Activated CD4-positive, alpha-beta T cell treated with anti-CD3 and anti-CD28 coated beads for 36 hours (primary cell): ENCODE measurements around the gene TMEM138. TPM values are rescaled to one million over a fixed set of nuclear protein-coding genes. Genes with fewer than 3 reads are reported as not detected.

Experiments used
- ATAC-seq: fragments of 200-7000 bp; cut with Tn5 transposase; one replicate; pipeline ENCODE4 v1.10.0; 2021; ENCODE audit warnings: mild to moderate bottlenecking, moderate library complexity
- CTCF ChIA-PET: fragments of 350-600 bp; sonication (Branson Sonifier 250); formaldehyde crosslinking; loops from one replicate; lab custom pipeline; 2021; ENCODE audit warnings: antibody characterized with exemption; lab: Charles Lee
- POLR2A ChIA-PET: fragments of 350-600 bp; sonication (Branson Sonifier 250); formaldehyde crosslinking; loops from one replicate; lab custom pipeline; 2021; ENCODE audit warnings: antibody characterized with exemption, inconsistent platforms; lab: Charles Lee
- DNase-seq: peaks from one replicate; pipeline ENCODE4 v3.0.0-alpha.2; 2020
- H3K27ac Mint-ChIP-seq: one replicate; pipeline ENCODE4 v1.8.0; 2021; ENCODE audit warnings: mixed read lengths
- H3K27me3 Mint-ChIP-seq: one replicate; pipeline ENCODE4 v1.8.0; 2021; ENCODE audit warnings: mixed read lengths
- H3K36me3 Mint-ChIP-seq: one replicate; pipeline ENCODE4 v1.8.0; 2021; ENCODE audit warnings: low read depth, mixed read lengths
- H3K4me1 Mint-ChIP-seq: one replicate; pipeline ENCODE4 v1.8.0; 2021; ENCODE audit warnings: mixed read lengths
- H3K4me3 Mint-ChIP-seq: one replicate; pipeline ENCODE4 v1.8.0; 2021; ENCODE audit warnings: mild to moderate bottlenecking, moderate library complexity, mixed read lengths
- H3K9me3 Mint-ChIP-seq: one replicate; pipeline ENCODE4 v1.8.0; 2021; ENCODE audit warnings: low read depth, mixed read lengths
- intact Hi-C, 2 experiments: fragments of 100-400 bp; cut with DNase I in 1 of 2; cut with micrococcal nuclease in 1 of 2; formaldehyde crosslinking; loops; one replicate each; pipeline versions ENCODE4 v1.14.2 to v1.15.1; 2022 to 2024; cut with DNase I, micrococcal nuclease
- total RNA-seq, 2 experiments: library from RNA; stranded (reverse); gene quantifications; one replicate each; pipeline ENCODE4 v1.2.3, GENCODE V29; 2021

The TMEM138 gene
- total RNA-seq, 2 experiments from 2014 or later = 38.6 to 56.5 TPM

DNA sequence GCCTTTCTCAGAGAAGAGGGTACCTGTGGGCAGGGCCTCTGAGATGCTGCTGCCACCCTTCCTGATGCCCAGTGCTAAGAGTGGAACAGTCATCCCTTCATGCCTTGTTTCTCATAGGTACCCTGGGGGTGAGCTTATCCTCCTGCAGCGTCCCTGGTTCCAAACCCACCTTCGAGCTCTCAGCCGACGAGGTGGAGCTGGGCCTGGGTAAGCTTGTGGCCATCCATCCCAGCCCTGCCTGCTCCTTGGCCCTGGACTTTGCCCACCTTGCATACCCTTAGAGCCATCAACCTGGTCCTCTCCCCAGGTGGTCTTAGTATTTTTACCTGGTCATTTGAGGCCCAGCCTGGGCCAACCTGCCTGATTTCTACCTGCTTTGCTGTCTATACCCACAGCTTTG, 20.5 kb upstream of the TMEM138 start:
- H3K4me1 Mint-ChIP-seq = peaks cover 3% of the 10 kb centered on the region
- no peak for ATAC-seq
- peaks cover 23% of the 10 kb centered on the region for H3K36me3 Mint-ChIP-seq
- H3K4me3 Mint-ChIP-seq = no peak overlapping the region
- CTCF ChIA-PET = interaction anchor here (0.9 to 1.6 kb wide), 2 partner anchors 44 to 105 kb away, joined by 3 to 4 read pairs; no protein-coding TSS in a partner anchor
- POLR2A ChIA-PET = no interaction called here
- no peak for DNase-seq
- no peaks in the 10 kb centered on the region for H3K27me3 Mint-ChIP-seq
- H3K27ac Mint-ChIP-seq = no peak overlapping the region
- intact Hi-C loops = no loop called here
- H3K9me3 Mint-ChIP-seq = no peaks in the 10 kb centered on the region

DNA sequence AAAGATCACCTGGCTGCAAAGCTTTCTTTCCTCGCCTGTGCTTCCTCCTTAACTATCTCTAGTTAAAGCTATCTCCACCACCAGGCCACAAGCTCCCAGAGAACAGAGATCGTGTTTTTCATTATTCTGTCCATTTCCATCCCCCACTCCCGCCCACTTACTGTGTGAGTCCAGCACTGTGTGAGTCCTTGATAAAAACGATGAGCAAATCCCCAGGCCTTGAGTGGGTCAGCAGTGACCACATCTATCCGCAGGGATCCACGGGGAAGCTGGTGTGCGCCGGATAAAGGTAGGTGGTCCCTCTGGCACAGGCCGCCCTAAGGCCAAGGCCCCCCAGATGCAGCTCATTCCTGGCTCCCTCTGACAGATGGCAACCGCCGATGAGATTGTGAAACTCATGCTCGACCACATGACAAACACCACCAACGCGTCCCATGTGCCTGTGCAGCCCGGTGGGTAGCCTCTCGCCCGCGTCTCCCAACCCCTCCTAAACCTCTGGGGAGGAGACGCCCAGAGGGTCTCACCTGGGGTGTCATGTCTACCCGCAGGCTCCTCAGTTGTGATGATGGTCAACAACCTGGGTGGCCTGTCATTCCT, 19.9 kb upstream of the TMEM138 start:
- Mint-ChIP-seq H3K36me3 (peaks cover 23% of the 10 kb centered on the region), H3K4me1 (no peaks in the 10 kb centered on the region), H3K27ac (no peak overlapping the region), H3K9me3 (no peaks in the 10 kb centered on the region), H3K4me3 (no peak overlapping the region), H3K27me3 (no peaks in the 10 kb centered on the region)
- DNase-seq (no peak), ATAC-seq (no peak)
- POLR2A ChIA-PET = no interaction called here
- intact Hi-C loops = no loop called here
- CTCF ChIA-PET = interaction anchor here (0.9 to 1.6 kb wide), 2 partner anchors 44 to 105 kb away, joined by 3 to 4 read pairs; no protein-coding TSS in a partner anchor

DNA sequence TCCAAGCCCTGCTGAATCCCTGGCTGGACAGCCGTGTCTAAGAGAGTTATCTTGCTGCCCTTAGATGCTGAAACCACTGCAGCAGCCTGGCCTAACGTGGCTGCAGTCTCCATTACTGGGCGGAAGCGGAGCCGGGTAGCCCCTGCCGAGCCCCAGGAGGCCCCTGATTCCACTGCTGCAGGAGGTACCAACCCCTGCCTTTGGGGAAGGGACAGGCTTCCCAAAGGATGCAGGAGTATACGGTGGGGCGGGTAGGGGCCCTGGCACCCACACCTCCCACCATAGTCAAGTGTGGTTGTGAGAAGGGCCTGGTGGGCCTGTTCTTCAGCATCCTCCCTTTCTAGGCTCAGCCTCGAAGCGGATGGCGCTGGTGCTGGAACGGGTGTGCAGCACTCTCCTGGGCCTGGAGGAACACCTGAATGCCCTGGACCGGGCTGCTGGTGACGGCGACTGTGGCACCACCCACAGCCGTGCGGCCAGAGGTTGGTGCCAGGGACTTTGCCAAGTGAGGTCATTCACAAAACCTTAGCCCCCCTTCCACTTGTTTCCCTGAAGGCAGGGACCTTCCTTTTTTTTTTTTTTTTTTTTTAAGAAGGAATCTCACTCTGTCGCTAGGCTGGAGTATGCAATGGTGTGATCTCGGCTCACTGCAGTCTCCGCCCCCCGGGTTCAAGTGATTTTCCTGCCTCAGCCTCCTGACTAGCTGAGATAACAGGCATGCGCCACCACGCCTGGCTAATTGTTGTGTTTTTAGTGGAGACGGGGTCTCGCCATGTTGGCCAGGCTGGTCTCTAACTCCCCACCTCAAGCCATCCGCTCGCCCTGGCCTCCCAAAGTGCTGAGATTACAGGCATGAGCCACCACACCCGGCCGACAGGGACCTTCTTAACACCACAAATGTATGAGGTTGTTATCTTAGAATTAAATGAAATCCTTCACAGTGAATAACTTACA, 18.1 kb upstream of the TMEM138 start:
- ATAC-seq = no peak
- DNase-seq = no peak
- Mint-ChIP-seq H3K4me3 (no peak overlapping the region), H3K9me3 (no peaks in the 10 kb centered on the region), H3K27me3 (no peaks in the 10 kb centered on the region), H3K27ac (no peak overlapping the region), H3K36me3 (peaks cover 22% of the 10 kb centered on the region), H3K4me1 (no peaks in the 10 kb centered on the region)
- intact Hi-C loops = no loop called here
- POLR2A ChIA-PET = no interaction called here
- CTCF ChIA-PET = no interaction called here

DNA sequence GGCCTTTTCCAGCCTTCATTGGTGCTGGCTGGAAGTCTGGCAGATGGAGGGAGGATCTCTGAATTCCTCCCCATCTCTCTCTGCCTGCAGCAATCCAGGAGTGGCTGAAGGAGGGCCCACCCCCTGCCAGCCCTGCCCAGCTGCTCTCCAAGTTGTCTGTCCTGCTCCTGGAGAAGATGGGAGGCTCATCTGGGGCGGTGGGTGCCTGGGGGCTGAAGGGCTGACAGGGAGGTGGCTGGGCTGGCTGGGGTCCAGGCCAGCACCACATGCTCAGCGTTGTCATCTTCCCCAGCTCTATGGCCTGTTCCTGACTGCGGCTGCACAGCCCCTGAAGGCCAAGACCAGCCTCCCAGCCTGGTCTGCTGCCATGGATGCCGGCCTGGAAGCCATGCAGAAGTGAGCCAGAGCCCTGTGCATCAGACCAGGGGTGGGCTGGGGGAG, 17.0 kb upstream of the TMEM138 start:
- Mint-ChIP-seq H3K4me1 (no peaks in the 10 kb centered on the region), H3K4me3 (no peak overlapping the region), H3K9me3 (no peaks in the 10 kb centered on the region), H3K27ac (no peak overlapping the region), H3K27me3 (no peaks in the 10 kb centered on the region), H3K36me3 (peaks cover 24% of the 10 kb centered on the region)
- ATAC-seq (no peak), DNase-seq (no peak)
- ChIA-PET POLR2A (no interaction called here), CTCF (no interaction called here)
- intact Hi-C loops = no loop called here

DNA sequence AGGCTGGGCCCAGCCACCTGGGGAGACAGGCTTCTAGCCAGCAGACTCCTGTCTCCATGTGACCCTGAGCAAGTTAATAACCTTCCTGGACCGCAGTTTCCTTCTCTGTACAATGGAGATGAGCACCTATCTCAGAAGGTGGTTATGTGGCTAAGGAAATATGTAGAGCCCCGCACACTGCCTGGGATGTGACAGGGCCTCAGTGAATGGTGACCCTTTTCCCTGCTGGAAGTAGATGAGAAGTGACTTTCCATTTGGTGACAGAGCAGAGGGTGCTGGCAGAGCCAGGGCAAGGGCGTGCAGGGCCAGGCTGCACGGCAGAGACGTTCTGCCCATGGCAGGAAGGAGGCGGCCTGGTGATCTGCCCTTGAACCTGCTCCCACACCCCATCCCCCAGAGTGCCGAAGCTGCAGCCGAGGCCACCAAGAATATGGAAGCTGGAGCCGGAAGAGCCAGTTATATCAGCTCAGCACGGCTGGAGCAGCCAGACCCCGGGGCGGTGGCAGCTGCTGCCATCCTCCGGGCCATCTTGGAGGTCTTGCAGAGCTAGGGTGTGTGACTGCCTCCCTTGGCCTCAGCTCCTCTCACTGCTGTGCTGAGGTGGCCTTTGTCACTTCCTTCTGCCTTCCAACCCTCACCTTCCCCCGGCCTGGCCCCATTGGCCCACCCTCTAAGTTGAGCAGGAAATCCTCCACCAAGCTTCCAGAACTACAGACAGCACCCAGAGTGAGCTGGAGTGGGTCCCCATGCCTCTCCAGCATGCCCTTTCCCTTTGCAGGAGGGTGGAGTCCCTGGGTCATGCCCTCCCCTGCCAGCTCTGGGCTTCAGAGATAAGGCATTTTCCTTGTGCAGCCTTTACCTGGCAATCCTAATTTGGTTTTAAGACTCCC, 16.0 kb upstream of the TMEM138 start:
- intact Hi-C loops = no loop called here
- no peak for ATAC-seq
- CTCF ChIA-PET = interaction anchor here (1.3 kb wide), 1 partner anchor 9 kb away, joined by 4 read pairs; no protein-coding TSS in a partner anchor
- peaks cover 20% of the 10 kb centered on the region for H3K36me3 Mint-ChIP-seq
- no peaks in the 10 kb centered on the region for H3K27me3 Mint-ChIP-seq
- no peak for DNase-seq
- H3K4me1 Mint-ChIP-seq = no peaks in the 10 kb centered on the region
- no peak overlapping the region for H3K27ac Mint-ChIP-seq
- POLR2A ChIA-PET = interaction anchor here (0.8 kb wide), 1 partner anchor 14 kb away, joined by 5 read pairs; no protein-coding TSS in a partner anchor
- no peaks in the 10 kb centered on the region for H3K9me3 Mint-ChIP-seq
- H3K4me3 Mint-ChIP-seq = no peak overlapping the region

DNA sequence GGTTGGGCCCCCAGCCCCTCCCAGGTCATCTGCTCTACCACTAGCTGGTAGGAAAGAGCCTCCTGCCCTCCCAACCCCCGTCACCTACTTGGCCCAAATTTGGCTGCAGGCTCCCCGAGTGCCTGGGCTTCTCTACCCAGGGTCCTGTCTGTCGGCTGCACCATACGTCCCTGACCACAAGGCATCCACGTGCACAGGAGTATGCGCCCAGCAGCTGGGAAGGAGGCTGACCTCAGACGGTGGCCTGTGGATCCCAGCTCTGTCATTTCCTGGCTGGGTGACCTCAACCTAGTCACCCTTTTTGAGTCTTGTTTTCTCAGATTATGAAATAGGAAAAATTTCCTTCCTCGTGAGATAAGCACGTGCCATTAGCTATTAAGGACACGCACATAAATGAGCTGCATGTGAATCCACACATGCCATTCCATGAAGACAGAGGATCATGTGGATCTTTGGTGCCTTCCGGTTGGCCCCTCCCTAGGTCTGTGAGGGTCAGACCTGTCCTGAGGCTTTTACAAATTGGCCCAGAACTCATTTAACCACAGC, 14.2 kb upstream of the TMEM138 start:
- Mint-ChIP-seq H3K4me3 (no peak overlapping the region), H3K27me3 (no peaks in the 10 kb centered on the region), H3K27ac (no peak overlapping the region), H3K4me1 (no peaks in the 10 kb centered on the region), H3K9me3 (no peaks in the 10 kb centered on the region), H3K36me3 (peaks cover 17% of the 10 kb centered on the region)
- ATAC-seq = no peak
- ChIA-PET CTCF (interaction anchor here (1.2 to 1.5 kb wide), 2 partner anchors 12 to 14 kb away, joined by 5 to 6 read pairs; no protein-coding TSS in a partner anchor), POLR2A (no interaction called here)
- intact Hi-C loops = no loop called here
- DNase-seq = no peak

GRCh38 chr11:61349189-61349751, 12.9 kb upstream of the TMEM138 start:
- DNase-seq (no peak), ATAC-seq (no peak)
- POLR2A ChIA-PET = interaction anchor here (0.6 kb wide), 1 partner anchor 11 kb away, joined by 5 read pairs; no protein-coding TSS in a partner anchor
- H3K27me3 Mint-ChIP-seq = no peaks in the 10 kb centered on the region
- H3K4me1 Mint-ChIP-seq = no peaks in the 10 kb centered on the region
- CTCF ChIA-PET = interaction anchor here (1.3 kb wide), 1 partner anchor 12 kb away, joined by 4 read pairs; no protein-coding TSS in a partner anchor
- no peak overlapping the region for H3K27ac Mint-ChIP-seq
- intact Hi-C loops = no loop called here
- no peaks in the 10 kb centered on the region for H3K9me3 Mint-ChIP-seq
- H3K4me3 Mint-ChIP-seq = no peak overlapping the region
- H3K36me3 Mint-ChIP-seq = peaks cover 28% of the 10 kb centered on the region

DNA sequence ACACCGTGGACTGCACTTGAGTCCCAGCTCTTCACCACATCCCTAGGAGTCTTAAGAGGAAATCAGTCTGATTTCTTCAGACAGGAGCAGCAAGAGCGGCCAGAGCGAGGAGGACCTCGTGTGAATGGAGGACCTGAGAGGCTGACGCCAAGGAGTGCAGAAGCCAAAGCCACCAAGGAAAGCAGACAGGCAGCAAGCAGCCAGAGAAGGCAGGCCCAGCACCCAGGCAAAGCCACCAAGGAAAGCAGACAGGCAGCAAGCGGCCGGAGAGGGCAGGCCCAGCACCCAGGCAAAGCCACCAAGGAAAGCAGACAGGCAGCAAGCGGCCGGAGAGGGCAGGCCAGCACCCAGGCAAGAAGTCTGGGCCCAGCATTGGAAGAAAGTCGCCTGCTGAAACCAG, 12.3 kb upstream of the TMEM138 start:
- DNase-seq = no peak
- H3K27ac Mint-ChIP-seq = no peak overlapping the region
- intact Hi-C loops = no loop called here
- no peak for ATAC-seq
- H3K4me1 Mint-ChIP-seq = no peaks in the 10 kb centered on the region
- H3K4me3 Mint-ChIP-seq = no peak overlapping the region
- peaks cover 24% of the 10 kb centered on the region for H3K36me3 Mint-ChIP-seq
- CTCF ChIA-PET = interaction anchor here (0.9 to 1.3 kb wide), 2 partner anchors 9 to 11 kb away, joined by 3 to 4 read pairs; no protein-coding TSS in a partner anchor
- POLR2A ChIA-PET = no interaction called here
- no peaks in the 10 kb centered on the region for H3K9me3 Mint-ChIP-seq
- no peaks in the 10 kb centered on the region for H3K27me3 Mint-ChIP-seq

DNA sequence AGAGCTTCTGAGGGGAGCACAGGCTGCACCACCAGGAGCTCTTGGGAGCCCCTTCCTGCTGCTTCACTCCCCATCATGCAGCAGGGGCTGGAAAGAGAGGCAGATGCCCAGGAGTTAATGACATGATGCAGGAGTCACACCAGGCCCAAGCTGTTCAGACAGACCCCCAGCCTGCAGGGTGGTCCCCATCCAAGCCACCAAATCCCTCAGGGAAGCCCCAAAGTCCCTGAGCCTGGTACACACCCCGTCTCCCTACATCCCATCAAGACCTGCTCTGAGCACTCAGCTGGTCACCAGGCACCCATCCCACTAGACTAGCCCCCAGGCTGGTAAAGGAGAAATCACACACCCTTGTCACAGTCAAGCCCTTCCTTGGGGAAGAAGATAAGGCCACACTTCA, 11.8 kb upstream of the TMEM138 start:
- no peak for ATAC-seq
- peaks cover 27% of the 10 kb centered on the region for H3K36me3 Mint-ChIP-seq

DNA sequence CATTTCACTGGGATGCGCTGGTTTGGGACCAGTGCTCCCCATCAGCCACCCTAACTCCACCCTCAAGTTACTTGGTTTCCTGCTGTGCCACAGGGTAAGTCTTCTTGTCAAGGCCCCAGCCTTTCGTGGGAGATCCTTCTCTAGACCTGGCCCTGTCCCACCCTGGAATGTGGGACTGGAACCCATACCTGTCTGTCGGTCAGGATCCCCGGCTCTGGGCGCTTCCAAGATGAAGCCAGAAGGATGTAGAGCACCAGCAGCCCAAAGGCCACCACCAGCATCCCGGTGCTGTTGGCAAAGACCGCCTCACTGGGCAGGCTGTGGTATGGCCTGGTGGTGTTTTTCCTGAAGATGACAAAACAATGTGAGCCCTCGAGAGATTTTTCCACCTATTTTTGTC, 11.4 kb upstream of the TMEM138 start:
- Mint-ChIP-seq H3K36me3 (peaks cover 27% of the 10 kb centered on the region), H3K9me3 (no peaks in the 10 kb centered on the region), H3K4me1 (no peaks in the 10 kb centered on the region), H3K27ac (no peak overlapping the region), H3K4me3 (no peak overlapping the region), H3K27me3 (no peaks in the 10 kb centered on the region)
- no peak for ATAC-seq
- ChIA-PET POLR2A (no interaction called here), CTCF (interaction anchor here (0.8 kb wide), 1 partner anchor 35 kb away, joined by 4 read pairs; no protein-coding TSS in a partner anchor)
- intact Hi-C loops = no loop called here
- DNase-seq = no peak

More for the DNA sequence above, 11.8 kb upstream of the TMEM138 start:
- Mint-ChIP-seq H3K9me3 (no peaks in the 10 kb centered on the region), H3K4me1 (no peaks in the 10 kb centered on the region), H3K4me3 (no peak overlapping the region), H3K27ac (no peak overlapping the region), H3K27me3 (no peaks in the 10 kb centered on the region)
- intact Hi-C loops = no loop called here
- ChIA-PET CTCF (interaction anchor here (0.8 to 0.9 kb wide), 2 partner anchors 10 to 35 kb away, joined by 3 to 4 read pairs; no protein-coding TSS in a partner anchor), POLR2A (no interaction called here)
- DNase-seq = no peak
